ENCODE data around the gene TBX1.

TBX1 gene

GRCh38 chr22:19800306-19800705 is 39.7 kb downstream of the TBX1 start:
- DNase-seq (ENCODE audit: low spot score), result no peak

GRCh38 chr22:19800761-19801244 is 40.2 kb downstream of the TBX1 start:
- no peak for DNase-seq (ENCODE audit: low spot score)

- no peak for DNase-seq (ENCODE audit: low spot score)
These were observed 40.9 kb downstream of the TBX1 start for GRCh38 chr22:19801340-19802000.

- no peak for DNase-seq (ENCODE audit: low spot score)
These were observed 41.7 kb downstream of the TBX1 start for GRCh38 chr22:19802001-19802893.

- DNase-seq (ENCODE audit: low spot score), result no peak
These were observed 42.5 kb downstream of the TBX1 start for GRCh38 chr22:19802894-19803735.

GRCh38 chr22:19803736-19804267 is 43.2 kb downstream of the TBX1 start:
- no peak for DNase-seq (ENCODE audit: low spot score)

- DNase-seq (ENCODE audit: low spot score), result peak; percentile 28
These were observed 45.2 kb downstream of the TBX1 start for GRCh38 chr22:19805821-19806212.

GRCh38 chr22:19806213-19807160 is 45.9 kb downstream of the TBX1 start:
- DNase-seq (ENCODE audit: low spot score), result peak; percentile 83

- DNase-seq (ENCODE audit: low spot score), result no peak
These were observed 46.8 kb downstream of the TBX1 start for GRCh38 chr22:19807161-19807913.

- DNase-seq (ENCODE audit: low spot score), result no peak
These were observed 47.6 kb downstream of the TBX1 start for GRCh38 chr22:19807914-19808872.

- no peak for DNase-seq (ENCODE audit: low spot score)
These were observed 48.4 kb downstream of the TBX1 start for GRCh38 chr22:19808873-19809478.

GRCh38 chr22:19809741-19810140 is 49.2 kb downstream of the TBX1 start:
- DNase-seq (ENCODE audit: low spot score), result no peak

- no peak for DNase-seq (ENCODE audit: low spot score)
These were observed 50.0 kb downstream of the TBX1 start for GRCh38 chr22:19810381-19811201.

- no peak for DNase-seq (ENCODE audit: low spot score)
These were observed 50.6 kb downstream of the TBX1 start for GRCh38 chr22:19811211-19811621.

- no peak for DNase-seq (ENCODE audit: low spot score)
These were observed 51.5 kb downstream of the TBX1 start for GRCh38 chr22:19811811-19812771.

- no peak for DNase-seq (ENCODE audit: low spot score)
These were observed 52.3 kb downstream of the TBX1 start for GRCh38 chr22:19812910-19813309.
